Progenitor cell of endocrine pancreas (in vitro differentiated cells): ENCODE measurements around the gene SLC25A27. TPM values are rescaled to one million over a fixed set of nuclear protein-coding genes. Genes with fewer than 3 reads are reported as not detected.

Source experiments
- DNase-seq: peaks from one replicate; pipeline ENCODE4 v3.0.0; 2021; ENCODE audit warnings: low spot score; ENCODE audit not compliant: unreplicated experiment
- H3K27ac Mint-ChIP-seq: 2 replicates; pipeline ENCODE4 v1.8.0; 2021; ENCODE audit warnings: mild to moderate bottlenecking, moderate library complexity, mixed read lengths
- H3K27me3 Mint-ChIP-seq: 2 replicates; pipeline ENCODE4 v1.8.0; 2021; ENCODE audit warnings: mixed read lengths
- H3K36me3 Mint-ChIP-seq: 2 replicates; pipeline ENCODE4 v1.8.0; 2022; ENCODE audit warnings: mixed read lengths; ENCODE audit not compliant: insufficient read depth
- H3K4me1 Mint-ChIP-seq: 2 replicates; pipeline ENCODE4 v1.8.0; 2021; ENCODE audit warnings: low read depth, mixed read lengths
- H3K4me3 Mint-ChIP-seq: 2 replicates; pipeline ENCODE4 v1.8.0; 2021; ENCODE audit warnings: low read depth, mild to moderate bottlenecking, moderate library complexity, mixed read lengths
- H3K9me3 Mint-ChIP-seq: 2 replicates; pipeline ENCODE4 v1.8.0; 2021; ENCODE audit warnings: low read depth, mixed read lengths
- total RNA-seq: library from RNA; stranded (reverse); gene quantifications from 2 replicates; pipeline ENCODE4 v1.2.1, GENCODE V29; 2021
- TF ChIP-seq, protein P1 (sequence below): fragments of 200-600 bp; sonication (generic); IDR thresholded peaks from one replicate; pipeline ENCODE4 v1.5.0; 2021; ENCODE audit warnings: antibody characterized with exemption, mild to moderate bottlenecking; ENCODE audit not compliant: unreplicated experiment

SLC25A27 gene
- total RNA-seq, 1 donor from 2014 or later: 31.9 TPM

DNA sequence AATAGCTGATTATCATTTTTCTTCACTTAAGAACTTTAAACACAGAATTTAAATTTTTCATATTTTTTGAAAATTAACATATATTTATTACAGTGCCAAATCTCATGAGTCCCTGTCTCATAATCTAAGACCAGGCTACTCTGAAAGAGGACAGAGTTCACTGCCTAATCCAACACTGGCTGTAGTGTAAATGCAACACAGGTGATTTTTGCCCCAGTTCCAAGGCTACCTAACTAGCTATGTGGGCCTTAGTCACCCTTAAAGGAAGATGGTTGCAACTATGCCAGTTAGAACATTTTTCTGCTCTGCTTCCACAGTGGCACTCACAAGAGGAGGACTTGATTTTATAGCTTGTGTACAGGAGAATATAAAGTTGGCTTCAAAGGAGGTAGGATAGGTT lies 4.9 kb downstream of the SLC25A27 start:
- Mint-ChIP-seq H3K9me3 (no peaks in the 10 kb centered on the region), H3K27me3 (peaks cover 16% of the 10 kb centered on the region), H3K36me3 (peaks cover 7% of the 10 kb centered on the region), H3K4me1 (peaks cover 8% of the 10 kb centered on the region), H3K27ac (no peak overlapping the region), H3K4me3 (no peak overlapping the region)
- TF ChIP-seq, protein P1, sequence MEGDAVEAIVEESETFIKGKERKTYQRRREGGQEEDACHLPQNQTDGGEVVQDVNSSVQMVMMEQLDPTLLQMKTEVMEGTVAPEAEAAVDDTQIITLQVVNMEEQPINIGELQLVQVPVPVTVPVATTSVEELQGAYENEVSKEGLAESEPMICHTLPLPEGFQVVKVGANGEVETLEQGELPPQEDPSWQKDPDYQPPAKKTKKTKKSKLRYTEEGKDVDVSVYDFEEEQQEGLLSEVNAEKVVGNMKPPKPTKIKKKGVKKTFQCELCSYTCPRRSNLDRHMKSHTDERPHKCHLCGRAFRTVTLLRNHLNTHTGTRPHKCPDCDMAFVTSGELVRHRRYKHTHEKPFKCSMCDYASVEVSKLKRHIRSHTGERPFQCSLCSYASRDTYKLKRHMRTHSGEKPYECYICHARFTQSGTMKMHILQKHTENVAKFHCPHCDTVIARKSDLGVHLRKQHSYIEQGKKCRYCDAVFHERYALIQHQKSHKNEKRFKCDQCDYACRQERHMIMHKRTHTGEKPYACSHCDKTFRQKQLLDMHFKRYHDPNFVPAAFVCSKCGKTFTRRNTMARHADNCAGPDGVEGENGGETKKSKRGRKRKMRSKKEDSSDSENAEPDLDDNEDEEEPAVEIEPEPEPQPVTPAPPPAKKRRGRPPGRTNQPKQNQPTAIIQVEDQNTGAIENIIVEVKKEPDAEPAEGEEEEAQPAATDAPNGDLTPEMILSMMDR: no peak
- DNase-seq: no peak

DNA sequence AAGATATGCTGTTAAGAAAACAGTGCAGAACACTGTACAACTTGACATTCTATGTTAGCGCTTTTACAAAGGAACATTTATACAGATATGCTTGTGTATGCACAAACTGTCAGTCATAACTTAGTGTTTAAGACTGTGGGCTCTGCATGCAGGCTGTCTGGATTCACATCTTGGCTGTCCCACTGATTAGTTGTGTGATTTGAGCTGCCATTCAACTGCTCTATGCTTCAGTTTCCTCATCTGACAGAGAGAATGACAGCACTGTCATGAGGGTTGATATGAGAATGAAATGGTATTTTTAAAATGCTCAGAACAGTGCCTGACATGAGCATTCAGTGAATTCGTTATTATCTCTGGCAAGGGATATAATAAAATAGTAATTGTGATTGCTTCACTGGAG lies 8.7 kb downstream of the SLC25A27 start:
- TF ChIP-seq, protein P1: no peak
- no peak for DNase-seq
- Mint-ChIP-seq H3K9me3 (no peaks in the 10 kb centered on the region), H3K27me3 (no peaks in the 10 kb centered on the region), H3K4me1 (peaks cover 3% of the 10 kb centered on the region), H3K36me3 (peaks cover 3% of the 10 kb centered on the region), H3K4me3 (no peak overlapping the region), H3K27ac (no peak overlapping the region)

DNA sequence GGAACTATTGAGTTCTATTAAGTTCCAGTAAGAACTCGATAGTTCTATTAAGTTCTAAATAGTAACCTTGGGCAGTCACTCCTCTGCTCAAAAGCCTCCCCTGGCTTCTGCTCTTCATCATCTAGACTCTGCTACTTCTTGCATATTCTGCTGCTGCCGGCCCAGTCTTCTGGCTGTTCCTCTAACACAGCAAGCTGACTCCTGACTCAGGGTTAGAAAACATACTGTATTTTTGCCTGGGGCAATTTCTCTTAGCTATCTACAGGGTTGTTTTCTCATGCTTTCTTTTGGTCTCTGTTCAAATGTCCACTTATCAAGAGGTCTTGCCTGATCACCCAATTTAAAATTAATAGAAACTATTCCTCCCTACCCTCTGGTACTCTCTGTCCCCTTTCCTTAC lies 14.6 kb downstream of the SLC25A27 start:
- H3K4me1 Mint-ChIP-seq: no peaks in the 10 kb centered on the region
- H3K9me3 Mint-ChIP-seq: no peaks in the 10 kb centered on the region
- peaks cover 9% of the 10 kb centered on the region for H3K36me3 Mint-ChIP-seq
- TF ChIP-seq, protein P1: no peak
- H3K27ac Mint-ChIP-seq: no peak overlapping the region
- H3K27me3 Mint-ChIP-seq: no peaks in the 10 kb centered on the region
- H3K4me3 Mint-ChIP-seq: no peak overlapping the region
- no peak for DNase-seq

DNA sequence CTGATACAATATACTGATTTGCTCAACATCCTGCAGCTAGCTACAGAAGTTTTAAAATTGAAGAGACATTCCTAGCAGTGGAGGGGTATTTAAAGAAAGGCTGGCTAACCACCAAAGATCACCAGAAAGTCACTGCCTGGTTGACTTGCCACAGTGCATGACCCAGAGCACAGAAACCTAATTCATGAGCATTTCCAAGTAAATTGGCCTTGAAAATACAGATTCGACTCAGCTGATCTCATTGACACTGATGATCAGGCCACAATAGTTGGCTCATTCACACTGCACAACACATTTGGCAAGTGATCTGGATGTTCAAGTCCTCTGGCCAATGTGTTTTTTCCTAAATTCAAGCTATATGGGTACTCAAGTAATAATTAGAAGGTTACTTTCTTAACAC lies 21.6 kb downstream of the SLC25A27 start:
- H3K36me3 Mint-ChIP-seq: peaks cover 3% of the 10 kb centered on the region
- H3K4me3 Mint-ChIP-seq: no peak overlapping the region
- TF ChIP-seq, protein P1: no peak
- H3K27ac Mint-ChIP-seq: no peak overlapping the region
- no peak for DNase-seq
- H3K4me1 Mint-ChIP-seq: no peaks in the 10 kb centered on the region
- H3K9me3 Mint-ChIP-seq: no peaks in the 10 kb centered on the region
- H3K27me3 Mint-ChIP-seq: no peaks in the 10 kb centered on the region

DNA sequence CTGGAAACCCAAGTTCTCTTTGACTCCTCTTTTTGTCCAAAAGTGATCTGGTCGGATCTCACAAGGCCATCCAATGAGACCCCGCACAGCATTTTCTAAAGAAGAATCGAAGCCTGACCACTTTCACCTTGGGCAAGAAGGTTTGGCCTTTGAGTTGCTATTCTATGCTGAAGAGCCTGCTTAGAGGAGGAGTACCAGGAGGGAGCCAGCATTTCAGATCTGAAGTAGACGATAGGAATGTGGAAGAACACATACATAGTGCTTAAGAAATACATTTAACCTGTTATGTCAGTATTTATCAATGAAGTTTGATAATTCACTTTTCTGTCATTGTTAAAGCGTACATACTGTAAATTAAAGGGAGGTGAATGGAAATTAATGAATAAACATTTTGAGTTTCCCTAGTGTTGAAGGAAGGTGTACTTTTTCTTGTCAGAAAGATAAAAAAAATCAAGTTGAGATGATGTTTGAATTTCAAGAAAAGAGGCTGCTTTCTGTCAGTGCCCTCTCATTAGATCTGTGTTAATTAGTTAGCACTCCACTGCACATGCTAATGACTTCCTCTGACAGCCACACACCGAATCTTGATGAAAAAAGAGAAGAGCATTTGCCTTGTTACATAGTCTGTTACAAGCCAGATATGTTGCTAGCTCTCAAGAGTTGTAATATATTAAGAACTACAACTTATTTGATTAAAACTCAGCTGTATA lies 24.0 kb downstream of the SLC25A27 start:
- Mint-ChIP-seq H3K4me1 (no peaks in the 10 kb centered on the region), H3K36me3 (peaks cover 1% of the 10 kb centered on the region), H3K9me3 (peaks cover 3% of the 10 kb centered on the region), H3K4me3 (no peak overlapping the region), H3K27ac (no peak overlapping the region), H3K27me3 (no peaks in the 10 kb centered on the region)
- TF ChIP-seq, protein P1: no peak
- no peak for DNase-seq
